ENCODE data around the gene PRPF4. TPM values are rescaled to one million over a fixed set of nuclear protein-coding genes. Genes with fewer than 3 reads are reported as not detected.

Gene PRPF4
- total and polyA plus RNA-seq, 2 donors (not counting 3 experiments of a cell fraction or from before 2014, with no cell fraction given): 12.9 to 25.8 TPM

DNA sequence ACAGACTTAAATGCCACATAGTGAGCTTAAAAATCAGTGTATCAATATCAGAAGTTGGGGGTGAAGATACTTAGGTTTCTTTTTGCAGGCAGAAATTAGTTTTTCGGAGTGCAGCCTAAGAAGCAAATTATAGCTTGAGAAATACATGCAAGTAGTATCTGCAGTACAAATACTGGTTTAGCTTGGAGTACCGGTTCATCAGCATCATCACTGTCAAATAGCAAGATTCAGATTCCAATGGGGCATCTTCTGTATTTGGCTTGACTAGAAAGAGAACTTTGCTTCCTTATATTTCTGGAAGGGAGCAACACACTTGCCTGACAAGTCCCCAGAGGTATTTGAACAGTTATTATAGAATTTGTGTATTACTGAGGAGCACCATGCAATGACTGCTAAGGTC lies 34.3 kb upstream of the PRPF4 start:
- Histone ChIP-seq H3K4me1 (ENCODE audit: control insufficient read depth, extremely low read depth, insufficient read depth, low read length) (no peaks in the 10 kb centered on the region), H2AFZ (ENCODE audit: low read depth, low read length) (no peak overlapping the region), H3K36me3 (ENCODE audit: control insufficient read depth in 2 of 2, extremely low read depth in 1 of 2, insufficient read depth in 2 of 2, low read length in 2 of 2) (peaks cover 0 to 2% of the 10 kb centered on the region in 2 experiments), H3K4me2 (ENCODE audit: insufficient read depth, low read length) (no peak overlapping the region), H4K20me1 (replicated peaks; ENCODE audit: control insufficient read depth, extremely low read depth, insufficient read depth, low read length) (no peaks in the 10 kb centered on the region), H3K27me3 (ENCODE audit: control insufficient read depth in 2 of 2, insufficient read depth in 2 of 2, low read length in 2 of 2) (no peaks in the 10 kb centered on the region), H3K4me3 (replicated peaks in 1 of 3; ENCODE audit: insufficient read depth in 1 of 3, low read depth in 1 of 3, low read length in 3 of 3) (no peak overlapping the region), H3K9me3 (replicated peaks; ENCODE audit: control insufficient read depth, insufficient read depth, low read length) (no peaks in the 10 kb centered on the region), H3K79me2 (ENCODE audit: control insufficient read depth, insufficient read depth, low read length) (no peaks in the 10 kb centered on the region), H3K9ac (replicated peaks; ENCODE audit: extremely low read depth, insufficient read depth, low read length) (no peak overlapping the region), H3K9me1 (replicated peaks; ENCODE audit: control insufficient read depth, extremely low read depth, insufficient read depth, low read length) (no peaks in the 10 kb centered on the region), H3K27ac (ENCODE audit: insufficient read depth, low read depth, low read length) (no peak overlapping the region)
- FAIRE-seq (no peak), DNase-seq (ENCODE audit: low read depth, low spot score) (no peak)
- ChIA-PET POLR2A (no interaction called here), CTCF (interaction anchor here (0.7 to 1.2 kb wide), 2 partner anchors 14 to 59 kb away, joined by 3 read pairs; no protein-coding TSS in a partner anchor)
- intact Hi-C loops (cut with micrococcal nuclease) (no loop called here), dilution Hi-C loops (cut with MboI; ENCODE audit: extremely low pct_ligation_motif_present, low sequenced_read_pairs) (no loop called here)
- TF ChIP-seq, protein P1, sequence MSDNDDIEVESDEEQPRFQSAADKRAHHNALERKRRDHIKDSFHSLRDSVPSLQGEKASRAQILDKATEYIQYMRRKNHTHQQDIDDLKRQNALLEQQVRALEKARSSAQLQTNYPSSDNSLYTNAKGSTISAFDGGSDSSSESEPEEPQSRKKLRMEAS (IDR thresholded peaks at IDR 0.05; ENCODE audit: insufficient read depth, insufficient read length): no peak
- TF ChIP-seq JUN (IDR thresholded peaks at IDR 0.05; ENCODE audit: borderline replicate concordance, insufficient read depth, insufficient read length, low read depth) (no peak), POLR2A (IDR thresholded peaks at IDR 0.05; ENCODE audit: low read depth, low read length) (no peak), GATA2 (IDR thresholded peaks at IDR 0.05; ENCODE audit: insufficient read depth, insufficient read length, low read depth, low read length) (no peak), MYC (IDR thresholded peaks at IDR 0.05; ENCODE audit: low read depth, low read length) (no peak), POLR2AphosphoS5 (IDR thresholded peaks at IDR 0.05; ENCODE audit: insufficient read depth, low read depth, low read length) (no peak), EZH2 (IDR thresholded peaks at IDR 0.05; ENCODE audit: borderline replicate concordance, low read depth, low read length, severe bottlenecking) (no peak), FOS (IDR thresholded peaks at IDR 0.05; ENCODE audit: borderline replicate concordance, insufficient read depth, low read length) (no peak)
- TF ChIP-seq, protein P2, sequence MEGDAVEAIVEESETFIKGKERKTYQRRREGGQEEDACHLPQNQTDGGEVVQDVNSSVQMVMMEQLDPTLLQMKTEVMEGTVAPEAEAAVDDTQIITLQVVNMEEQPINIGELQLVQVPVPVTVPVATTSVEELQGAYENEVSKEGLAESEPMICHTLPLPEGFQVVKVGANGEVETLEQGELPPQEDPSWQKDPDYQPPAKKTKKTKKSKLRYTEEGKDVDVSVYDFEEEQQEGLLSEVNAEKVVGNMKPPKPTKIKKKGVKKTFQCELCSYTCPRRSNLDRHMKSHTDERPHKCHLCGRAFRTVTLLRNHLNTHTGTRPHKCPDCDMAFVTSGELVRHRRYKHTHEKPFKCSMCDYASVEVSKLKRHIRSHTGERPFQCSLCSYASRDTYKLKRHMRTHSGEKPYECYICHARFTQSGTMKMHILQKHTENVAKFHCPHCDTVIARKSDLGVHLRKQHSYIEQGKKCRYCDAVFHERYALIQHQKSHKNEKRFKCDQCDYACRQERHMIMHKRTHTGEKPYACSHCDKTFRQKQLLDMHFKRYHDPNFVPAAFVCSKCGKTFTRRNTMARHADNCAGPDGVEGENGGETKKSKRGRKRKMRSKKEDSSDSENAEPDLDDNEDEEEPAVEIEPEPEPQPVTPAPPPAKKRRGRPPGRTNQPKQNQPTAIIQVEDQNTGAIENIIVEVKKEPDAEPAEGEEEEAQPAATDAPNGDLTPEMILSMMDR (IDR thresholded peaks at IDR 0.05; ENCODE audit: extremely low read depth in 1 of 2, insufficient read depth in 1 of 2, low read depth in 1 of 2, low read length in 2 of 2): no peak
- no TSS peak for BruUV-seq (replicated peaks)

Data from endothelial cell of umbilical vein (primary cell).